Measurements from ENCODE around the gene ASPDH. TPM values are rescaled to one million over a fixed set of nuclear protein-coding genes. Genes with fewer than 3 reads are reported as not detected.

ASPDH gene
- total and polyA plus RNA-seq, 2 donors (not counting 3 experiments of a cell fraction or from before 2014, with no cell fraction given) = not detected

DNA sequence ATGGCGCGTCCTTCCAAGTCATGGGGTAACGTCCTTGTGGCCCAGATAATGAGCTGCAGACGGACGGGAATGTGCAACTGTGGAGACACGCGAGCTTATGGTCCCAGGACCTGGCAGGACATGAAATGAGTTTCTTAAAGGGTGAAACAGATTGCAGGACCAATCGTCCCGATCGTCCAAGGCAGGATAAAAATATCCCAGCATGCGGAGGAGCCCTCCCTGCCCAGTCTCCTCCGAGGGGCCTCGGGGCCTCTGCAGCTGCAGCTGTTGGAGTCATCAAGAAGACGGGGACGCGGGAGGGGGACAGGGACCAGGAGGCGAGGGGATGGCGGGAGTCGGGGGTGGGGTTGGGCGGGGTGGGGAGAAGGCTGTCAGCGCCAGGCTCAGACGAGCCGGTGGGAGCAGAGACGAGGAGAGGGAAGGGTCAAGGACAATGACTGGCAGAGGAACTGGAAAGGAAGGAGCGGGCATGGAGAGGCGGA is 22.7 kb downstream of the ASPDH start:
- Histone ChIP-seq H3K36me3 (ENCODE audit: control insufficient read depth in 2 of 2, extremely low read depth in 1 of 2, insufficient read depth in 2 of 2, low read length in 2 of 2) (no peaks in the 10 kb centered on the region), H3K79me2 (ENCODE audit: control insufficient read depth, insufficient read depth, low read length) (no peaks in the 10 kb centered on the region), H3K9me1 (replicated peaks; ENCODE audit: control insufficient read depth, extremely low read depth, insufficient read depth, low read length) (no peaks in the 10 kb centered on the region), H2AFZ (ENCODE audit: low read depth, low read length) (no peak overlapping the region), H3K27ac (ENCODE audit: insufficient read depth, low read depth, low read length) (no peak overlapping the region), H3K27me3 (ENCODE audit: control insufficient read depth in 2 of 2, insufficient read depth in 2 of 2, low read length in 2 of 2) (peaks cover 10 to 12% of the 10 kb centered on the region in 2 experiments), H3K4me2 (ENCODE audit: insufficient read depth, low read length) (no peak overlapping the region), H3K9me3 (replicated peaks; ENCODE audit: control insufficient read depth, insufficient read depth, low read length) (no peaks in the 10 kb centered on the region), H3K4me3 (replicated peaks in 1 of 3; ENCODE audit: insufficient read depth in 1 of 3, low read depth in 1 of 3, low read length in 3 of 3) (no peak overlapping the region), H3K9ac (replicated peaks; ENCODE audit: extremely low read depth, insufficient read depth, low read length) (no peak overlapping the region), H3K4me1 (ENCODE audit: control insufficient read depth, extremely low read depth, insufficient read depth, low read length) (no peaks in the 10 kb centered on the region), H4K20me1 (replicated peaks; ENCODE audit: control insufficient read depth, extremely low read depth, insufficient read depth, low read length) (no peaks in the 10 kb centered on the region)
- no peak for DNase-seq (ENCODE audit: low read depth, low spot score)
- no peak for FAIRE-seq
- ChIA-PET POLR2A (no interaction called here), CTCF (no interaction called here)
- TF ChIP-seq POLR2A (IDR thresholded peaks at IDR 0.05; ENCODE audit: low read depth, low read length) = no peak
- TF ChIP-seq JUN (IDR thresholded peaks at IDR 0.05; ENCODE audit: borderline replicate concordance, insufficient read depth, insufficient read length, low read depth) = no peak
- TF ChIP-seq FOS (IDR thresholded peaks at IDR 0.05; ENCODE audit: borderline replicate concordance, insufficient read depth, low read length) = no peak
- no peak for TF ChIP-seq MYC (IDR thresholded peaks at IDR 0.05; ENCODE audit: low read depth, low read length)
- no peak for TF ChIP-seq POLR2AphosphoS5 (IDR thresholded peaks at IDR 0.05; ENCODE audit: insufficient read depth, low read depth, low read length)
- TF ChIP-seq, protein P1, sequence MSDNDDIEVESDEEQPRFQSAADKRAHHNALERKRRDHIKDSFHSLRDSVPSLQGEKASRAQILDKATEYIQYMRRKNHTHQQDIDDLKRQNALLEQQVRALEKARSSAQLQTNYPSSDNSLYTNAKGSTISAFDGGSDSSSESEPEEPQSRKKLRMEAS (IDR thresholded peaks at IDR 0.05; ENCODE audit: insufficient read depth, insufficient read length) = no peak
- no peak for TF ChIP-seq GATA2 (IDR thresholded peaks at IDR 0.05; ENCODE audit: insufficient read depth, insufficient read length, low read depth, low read length)
- dilution Hi-C loops (cut with MboI; ENCODE audit: extremely low pct_ligation_motif_present, low sequenced_read_pairs) = no loop called here
- intact Hi-C loops (cut with micrococcal nuclease) = no loop called here
- BruUV-seq (replicated peaks) = no TSS peak

DNA sequence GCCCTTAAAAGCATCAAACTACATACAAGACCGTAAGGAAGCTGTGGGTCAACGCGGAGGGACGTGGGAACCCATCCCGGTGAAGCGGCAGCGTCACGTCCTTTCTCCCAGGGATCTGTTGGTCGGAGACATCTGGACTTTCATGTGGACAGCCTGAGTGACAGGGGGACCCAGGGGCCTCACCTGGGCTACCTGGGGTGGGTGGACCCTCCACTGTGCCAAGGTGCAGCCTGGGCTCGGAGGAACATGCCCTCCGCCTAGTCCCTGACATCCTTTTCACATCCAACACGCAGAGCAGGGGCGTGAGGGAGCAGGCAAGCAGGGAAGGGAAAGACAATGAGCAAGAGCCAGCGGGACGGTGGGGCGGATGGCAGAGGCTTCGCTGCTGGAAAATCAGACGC is 23.3 kb downstream of the ASPDH start:
- CTCF ChIA-PET = no interaction called here
- H4K20me1 ChIP-seq (replicated peaks; ENCODE audit: control insufficient read depth, extremely low read depth, insufficient read depth, low read length) = no peaks in the 10 kb centered on the region

More for the DNA sequence above, 23.3 kb downstream of the ASPDH start:
- Histone ChIP-seq H3K4me1 (ENCODE audit: control insufficient read depth, extremely low read depth, insufficient read depth, low read length) (no peaks in the 10 kb centered on the region), H3K9me3 (replicated peaks; ENCODE audit: control insufficient read depth, insufficient read depth, low read length) (no peaks in the 10 kb centered on the region), H3K27me3 (ENCODE audit: control insufficient read depth in 2 of 2, insufficient read depth in 2 of 2, low read length in 2 of 2) (peaks cover 10 to 12% of the 10 kb centered on the region in 2 experiments), H3K27ac (ENCODE audit: insufficient read depth, low read depth, low read length) (no peak overlapping the region), H3K4me2 (ENCODE audit: insufficient read depth, low read length) (no peak overlapping the region), H2AFZ (ENCODE audit: low read depth, low read length) (no peak overlapping the region), H3K4me3 (replicated peaks in 1 of 3; ENCODE audit: insufficient read depth in 1 of 3, low read depth in 1 of 3, low read length in 3 of 3) (no peak overlapping the region), H3K79me2 (ENCODE audit: control insufficient read depth, insufficient read depth, low read length) (no peaks in the 10 kb centered on the region), H3K36me3 (ENCODE audit: control insufficient read depth in 2 of 2, extremely low read depth in 1 of 2, insufficient read depth in 2 of 2, low read length in 2 of 2) (no peaks in the 10 kb centered on the region), H3K9ac (replicated peaks; ENCODE audit: extremely low read depth, insufficient read depth, low read length) (no peak overlapping the region), H3K9me1 (replicated peaks; ENCODE audit: control insufficient read depth, extremely low read depth, insufficient read depth, low read length) (no peaks in the 10 kb centered on the region)
- no peak for DNase-seq (ENCODE audit: low read depth, low spot score)
- TF ChIP-seq POLR2A (IDR thresholded peaks at IDR 0.05; ENCODE audit: low read depth, low read length) (no peak), GATA2 (IDR thresholded peaks at IDR 0.05; ENCODE audit: insufficient read depth, insufficient read length, low read depth, low read length) (no peak), FOS (IDR thresholded peaks at IDR 0.05; ENCODE audit: borderline replicate concordance, insufficient read depth, low read length) (no peak), EZH2 (IDR thresholded peaks at IDR 0.05; ENCODE audit: borderline replicate concordance, low read depth, low read length, severe bottlenecking) (no peak), MYC (IDR thresholded peaks at IDR 0.05; ENCODE audit: low read depth, low read length) (no peak)
- TF ChIP-seq, protein P1 (IDR thresholded peaks at IDR 0.05; ENCODE audit: insufficient read depth, insufficient read length) = no peak
- TF ChIP-seq, protein P2, sequence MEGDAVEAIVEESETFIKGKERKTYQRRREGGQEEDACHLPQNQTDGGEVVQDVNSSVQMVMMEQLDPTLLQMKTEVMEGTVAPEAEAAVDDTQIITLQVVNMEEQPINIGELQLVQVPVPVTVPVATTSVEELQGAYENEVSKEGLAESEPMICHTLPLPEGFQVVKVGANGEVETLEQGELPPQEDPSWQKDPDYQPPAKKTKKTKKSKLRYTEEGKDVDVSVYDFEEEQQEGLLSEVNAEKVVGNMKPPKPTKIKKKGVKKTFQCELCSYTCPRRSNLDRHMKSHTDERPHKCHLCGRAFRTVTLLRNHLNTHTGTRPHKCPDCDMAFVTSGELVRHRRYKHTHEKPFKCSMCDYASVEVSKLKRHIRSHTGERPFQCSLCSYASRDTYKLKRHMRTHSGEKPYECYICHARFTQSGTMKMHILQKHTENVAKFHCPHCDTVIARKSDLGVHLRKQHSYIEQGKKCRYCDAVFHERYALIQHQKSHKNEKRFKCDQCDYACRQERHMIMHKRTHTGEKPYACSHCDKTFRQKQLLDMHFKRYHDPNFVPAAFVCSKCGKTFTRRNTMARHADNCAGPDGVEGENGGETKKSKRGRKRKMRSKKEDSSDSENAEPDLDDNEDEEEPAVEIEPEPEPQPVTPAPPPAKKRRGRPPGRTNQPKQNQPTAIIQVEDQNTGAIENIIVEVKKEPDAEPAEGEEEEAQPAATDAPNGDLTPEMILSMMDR (IDR thresholded peaks at IDR 0.05; ENCODE audit: extremely low read depth in 1 of 2, insufficient read depth in 1 of 2, low read depth in 1 of 2, low read length in 2 of 2) = no peak
- BruUV-seq (replicated peaks) = no TSS peak
- no peak for FAIRE-seq
- dilution Hi-C loops (cut with MboI; ENCODE audit: extremely low pct_ligation_motif_present, low sequenced_read_pairs) (no loop called here), intact Hi-C loops (cut with micrococcal nuclease) (no loop called here)
- POLR2A ChIA-PET = no interaction called here

All from endothelial cell of umbilical vein (primary cell).